Suprapubic skin (tissue), 4 donors: Measurements from ENCODE around the gene TMEM18. TPM values are rescaled to one million over a fixed set of nuclear protein-coding genes. Genes with fewer than 3 reads are reported as not detected.

Experiments
- DNase-seq, 2 donors: peaks; one replicate each; pipeline ENCODE4 v3.0.0-alpha.2; 2019; ENCODE audit warnings: low spot score in 2 of 2
- H3K27ac ChIP-seq: fragments of 200-600 bp; sonication (generic); one replicate; pipeline ENCODE4 v1.5.1; 2019
- H3K27me3 ChIP-seq: fragments of 200-600 bp; sonication (generic); one replicate; pipeline ENCODE4 v1.5.1; 2019
- H3K36me3 ChIP-seq: fragments of 200-600 bp; sonication (generic); one replicate; pipeline ENCODE4 v1.5.1; 2019
- H3K4me1 ChIP-seq: fragments of 200-600 bp; sonication (generic); one replicate; pipeline ENCODE4 v1.5.1; 2019
- H3K4me3 ChIP-seq: fragments of 200-600 bp; sonication (generic); one replicate; pipeline ENCODE4 v1.5.1; 2019; ENCODE audit warnings: mild to moderate bottlenecking
- H3K9me3 ChIP-seq: fragments of 200-600 bp; sonication (generic); one replicate; pipeline ENCODE4 v1.5.1; 2019
- CTCF ChIP-seq, 2 donors: fragments of 200-600 bp in 1 of 2; fragments of 450-650 bp in 1 of 2; sonication (generic) in 1 of 2; IDR thresholded peaks; one replicate each; pipeline ENCODE4 v1.5.1; 2016 to 2019; ENCODE audit warnings: antibody characterized with exemption in 2 of 2, mild to moderate bottlenecking in 1 of 2, moderate library complexity in 1 of 2
- EP300 ChIP-seq: sonication (generic); formaldehyde crosslinking; IDR thresholded peaks from one replicate; pipeline ENCODE4 v1.6.1; 2017; ENCODE audit warnings: antibody characterized with exemption
- POLR2A ChIP-seq, 2 donors: fragments of 450-650 bp; IDR thresholded peaks; one replicate each; pipeline ENCODE4 v1.6.1; 2017; ENCODE audit warnings: antibody characterized with exemption in 2 of 2, mild to moderate bottlenecking in 2 of 2, moderate library complexity in 2 of 2
- POLR2AphosphoS5 ChIP-seq, 3 donors: sonication (generic); formaldehyde crosslinking; IDR thresholded peaks; one replicate each; pipeline ENCODE4 v1.6.1; 2017; ENCODE audit warnings: antibody characterized with exemption in 3 of 3
- WGBS: methylation state at CpG from one replicate; pipeline ENCODE4 v1.1.5; 2018; 5-methylcytosine and 5-hydroxymethylcytosine counted together
- total RNA-seq, 4 donors: library from RNA; depleted of rRNA; stranded (reverse); fragments of >200 nt; gene quantifications; one replicate each; pipeline ENCODE4 v1.1.0, GENCODE V29; 2016

TMEM18 gene
- total RNA-seq, 4 donors from 2014 or later: 20.4 to 24.6 (median 22.0) TPM

- Histone ChIP-seq H3K9me3 (no peaks in the 10 kb centered on the region), H3K4me3 (no peak overlapping the region), H3K27me3 (no peaks in the 10 kb centered on the region), H3K36me3 (no peaks in the 10 kb centered on the region), H3K27ac (no peak overlapping the region), H3K4me1 (peaks cover 13% of the 10 kb centered on the region)
- no peak for TF ChIP-seq POLR2AphosphoS5 (IDR thresholded peaks at IDR 0.05)
- TF ChIP-seq EP300: no peak
- no peak for TF ChIP-seq POLR2A (IDR thresholded peaks at IDR 0.05)
- no peak for TF ChIP-seq CTCF (IDR thresholded peaks at IDR 0.05)
- DNase-seq: no peak
- WGBS: 73% methylated on average over 11 of the region's 11 CpGs
Observed at GRCh38 chr2:696999-697627, 19.9 kb upstream of the TMEM18 start.

- TF ChIP-seq POLR2A (IDR thresholded peaks at IDR 0.05) (no peak), POLR2AphosphoS5 (IDR thresholded peaks at IDR 0.05) (no peak), EP300 (no peak), CTCF (IDR thresholded peaks at IDR 0.05) (no peak)
- no peak for DNase-seq
- Histone ChIP-seq H3K27ac (no peak overlapping the region), H3K27me3 (no peaks in the 10 kb centered on the region), H3K9me3 (no peaks in the 10 kb centered on the region), H3K4me1 (peaks cover 13% of the 10 kb centered on the region), H3K36me3 (no peaks in the 10 kb centered on the region), H3K4me3 (no peak overlapping the region)
- WGBS: 57% methylated on average over 5 of the region's 5 CpGs
Observed at GRCh38 chr2:696463-696862, 19.3 kb upstream of the TMEM18 start.

- peaks cover 15% of the 10 kb centered on the region for H3K4me1 ChIP-seq
- no peak overlapping the region for H3K27ac ChIP-seq
- H3K4me3 ChIP-seq: no peak overlapping the region
- no peak for TF ChIP-seq EP300
- TF ChIP-seq CTCF (IDR thresholded peaks at IDR 0.05): no peak
- TF ChIP-seq POLR2AphosphoS5 (IDR thresholded peaks at IDR 0.05): no peak
- no peak for TF ChIP-seq POLR2A (IDR thresholded peaks at IDR 0.05)
- H3K27me3 ChIP-seq: no peaks in the 10 kb centered on the region
- WGBS: 41% methylated on average over 6 of the region's 6 CpGs
- DNase-seq: no peak
- no peaks in the 10 kb centered on the region for H3K9me3 ChIP-seq
- no peaks in the 10 kb centered on the region for H3K36me3 ChIP-seq
Observed at GRCh38 chr2:694906-695510, 17.8 kb upstream of the TMEM18 start.

GRCh38 chr2:694174-694573 lies 17.0 kb upstream of the TMEM18 start:
- H3K9me3 ChIP-seq: no peaks in the 10 kb centered on the region
- no peaks in the 10 kb centered on the region for H3K27me3 ChIP-seq
- no peak for TF ChIP-seq EP300
- DNase-seq: no peak
- no peaks in the 10 kb centered on the region for H3K36me3 ChIP-seq
- H3K4me3 ChIP-seq: no peak overlapping the region
- 67% methylated on average over 2 of the region's 2 CpGs for WGBS
- peaks cover 19% of the 10 kb centered on the region for H3K4me1 ChIP-seq
- no peak overlapping the region for H3K27ac ChIP-seq

- Histone ChIP-seq H3K27ac (no peak overlapping the region), H3K27me3 (no peaks in the 10 kb centered on the region), H3K36me3 (no peaks in the 10 kb centered on the region), H3K4me1 (peaks cover 19% of the 10 kb centered on the region), H3K9me3 (no peaks in the 10 kb centered on the region), H3K4me3 (no peak overlapping the region)
- DNase-seq: no peak
- TF ChIP-seq POLR2AphosphoS5 (IDR thresholded peaks at IDR 0.05) (no peak), EP300 (no peak), CTCF (IDR thresholded peaks at IDR 0.05) (no peak), POLR2A (IDR thresholded peaks at IDR 0.05) (no peak)
- 94% methylated on average over 7 of the region's 7 CpGs for WGBS
Observed at GRCh38 chr2:693606-694005, 16.4 kb upstream of the TMEM18 start.
